Activated CD4-positive, alpha-beta memory T cell treated with anti-CD3 and anti-CD28 coated beads for 36 hours (primary cell): ENCODE data around the gene KCNAB2. TPM values are rescaled to one million over a fixed set of nuclear protein-coding genes. Genes with fewer than 3 reads are reported as not detected.

Source experiments
- CTCF ChIA-PET: fragments of 350-600 bp; sonication (Branson Sonifier 250); formaldehyde crosslinking; loops from one replicate; lab custom pipeline; 2021; ENCODE audit warnings: antibody characterized with exemption, inconsistent platforms; lab: Charles Lee
- POLR2A ChIA-PET: fragments of 350-600 bp; sonication (Branson Sonifier 250); formaldehyde crosslinking; loops from one replicate; lab custom pipeline; 2021; ENCODE audit warnings: antibody characterized with exemption; lab: Charles Lee
- DNase-seq: peaks from one replicate; pipeline ENCODE4 v3.0.0-alpha.2; 2020
- H3K27ac Mint-ChIP-seq: one replicate; pipeline ENCODE4 v1.8.0; 2021; ENCODE audit warnings: mixed read lengths
- H3K27me3 Mint-ChIP-seq: one replicate; pipeline ENCODE4 v1.8.0; 2021; ENCODE audit warnings: mixed read lengths
- H3K36me3 Mint-ChIP-seq: one replicate; pipeline ENCODE4 v1.8.0; 2021; ENCODE audit warnings: mixed read lengths
- H3K4me1 Mint-ChIP-seq: one replicate; pipeline ENCODE4 v1.8.0; 2021; ENCODE audit warnings: low read depth, mixed read lengths
- H3K4me3 Mint-ChIP-seq: one replicate; pipeline ENCODE4 v1.8.0; 2021; ENCODE audit warnings: mild to moderate bottlenecking, mixed read lengths
- H3K9me3 Mint-ChIP-seq: one replicate; pipeline ENCODE4 v1.8.0; 2021; ENCODE audit warnings: mixed read lengths
- intact Hi-C: fragments of 100-400 bp; cut with micrococcal nuclease; formaldehyde crosslinking; loops from one replicate; pipeline ENCODE4 v1.15.1; 2023
- total RNA-seq, 2 experiments: library from RNA; stranded (reverse); gene quantifications; one replicate each; pipeline ENCODE4 v1.2.3, GENCODE V29; 2021

KCNAB2 gene
- total RNA-seq, 2 experiments from 2014 or later, result 196 to 202 TPM

DNA sequence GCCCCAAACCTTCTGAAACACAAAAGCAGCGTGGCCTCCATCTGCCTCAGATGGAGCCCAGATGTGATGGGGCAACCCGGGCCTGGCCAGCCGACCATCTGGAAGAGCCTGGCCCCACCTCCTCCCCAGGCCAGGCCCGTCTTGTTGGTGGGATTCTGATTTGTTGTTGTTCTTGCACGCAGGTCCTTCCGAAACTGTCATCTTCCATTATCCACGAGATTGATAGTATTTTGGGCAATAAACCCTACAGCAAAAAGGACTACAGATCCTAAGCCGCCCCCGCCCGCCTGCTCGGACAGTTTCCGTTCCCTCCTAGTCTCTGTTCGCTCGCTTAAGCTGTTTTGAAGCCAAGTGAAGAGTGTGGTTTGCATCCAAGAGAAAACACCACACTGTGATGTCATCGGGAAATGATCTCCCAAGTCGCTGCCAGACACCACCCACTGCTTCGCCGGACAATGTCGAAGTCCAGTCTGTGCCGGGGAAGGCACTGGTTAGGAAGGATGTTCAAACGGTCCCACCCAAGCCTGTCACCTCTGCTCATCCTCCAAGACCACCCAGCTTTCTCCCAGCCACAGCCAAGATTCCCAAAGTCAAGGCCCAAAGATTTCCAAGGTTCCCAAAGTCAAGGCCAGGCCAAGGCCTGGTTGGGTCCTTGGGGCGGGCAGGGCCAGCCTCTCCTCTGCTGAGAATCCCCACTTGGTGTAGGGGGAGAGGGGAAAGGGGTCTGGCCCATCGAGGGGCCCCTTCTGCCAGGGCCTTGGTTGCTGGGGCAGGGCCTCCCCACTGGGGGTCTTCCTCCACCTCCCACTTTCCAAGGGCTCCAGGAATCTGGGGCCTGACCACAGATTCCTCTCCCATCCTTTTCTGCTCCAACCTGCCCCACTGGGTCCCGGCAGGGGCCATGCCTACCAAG, 52.9 kb downstream of the KCNAB2 start:
- intact Hi-C loops, result no loop called here
- POLR2A ChIA-PET, result no interaction called here
- CTCF ChIA-PET, result no interaction called here
- H3K27ac Mint-ChIP-seq, result no peak overlapping the region
- no peak for DNase-seq
- H3K4me3 Mint-ChIP-seq, result no peak overlapping the region
- H3K27me3 Mint-ChIP-seq, result no peaks in the 10 kb centered on the region
- H3K36me3 Mint-ChIP-seq, result peaks cover 17% of the 10 kb centered on the region
- no peaks in the 10 kb centered on the region for H3K9me3 Mint-ChIP-seq
- no peaks in the 10 kb centered on the region for H3K4me1 Mint-ChIP-seq

DNA sequence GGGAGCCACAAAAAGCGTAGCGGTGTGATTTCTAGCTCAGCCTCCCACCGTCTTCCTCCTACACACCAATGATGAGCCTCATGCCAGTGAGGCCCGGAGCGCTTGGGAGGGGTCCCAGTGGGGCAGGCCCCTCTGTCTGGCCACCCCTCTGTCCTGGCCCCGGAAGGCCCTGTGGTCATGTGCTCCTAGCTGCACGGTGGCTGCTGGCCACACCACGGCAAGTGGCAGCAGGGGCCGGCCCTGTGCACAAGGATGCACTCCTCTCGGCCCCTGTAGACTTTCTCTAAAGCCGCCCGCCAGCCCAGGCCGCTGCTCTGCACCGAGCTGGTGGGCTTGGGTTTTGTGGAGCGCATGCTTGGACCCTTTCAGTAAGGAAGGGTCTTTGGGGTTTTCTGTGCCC, 53.6 kb downstream of the KCNAB2 start:
- Mint-ChIP-seq H3K27ac (no peak overlapping the region), H3K27me3 (no peaks in the 10 kb centered on the region), H3K4me3 (no peak overlapping the region), H3K9me3 (no peaks in the 10 kb centered on the region), H3K36me3 (peaks cover 13% of the 10 kb centered on the region), H3K4me1 (no peaks in the 10 kb centered on the region)
- DNase-seq, result no peak
- ChIA-PET CTCF (no interaction called here), POLR2A (no interaction called here)
- intact Hi-C loops, result no loop called here

- Mint-ChIP-seq H3K36me3 (peaks cover 13% of the 10 kb centered on the region), H3K27me3 (no peaks in the 10 kb centered on the region), H3K9me3 (no peaks in the 10 kb centered on the region), H3K4me3 (no peak overlapping the region), H3K27ac (no peak overlapping the region), H3K4me1 (no peaks in the 10 kb centered on the region)
- no peak for DNase-seq
- ChIA-PET CTCF (no interaction called here), POLR2A (no interaction called here)
- intact Hi-C loops, result no loop called here
Observed at GRCh38 chr1:6099787-6100765, 54.4 kb downstream of the KCNAB2 start.

DNA sequence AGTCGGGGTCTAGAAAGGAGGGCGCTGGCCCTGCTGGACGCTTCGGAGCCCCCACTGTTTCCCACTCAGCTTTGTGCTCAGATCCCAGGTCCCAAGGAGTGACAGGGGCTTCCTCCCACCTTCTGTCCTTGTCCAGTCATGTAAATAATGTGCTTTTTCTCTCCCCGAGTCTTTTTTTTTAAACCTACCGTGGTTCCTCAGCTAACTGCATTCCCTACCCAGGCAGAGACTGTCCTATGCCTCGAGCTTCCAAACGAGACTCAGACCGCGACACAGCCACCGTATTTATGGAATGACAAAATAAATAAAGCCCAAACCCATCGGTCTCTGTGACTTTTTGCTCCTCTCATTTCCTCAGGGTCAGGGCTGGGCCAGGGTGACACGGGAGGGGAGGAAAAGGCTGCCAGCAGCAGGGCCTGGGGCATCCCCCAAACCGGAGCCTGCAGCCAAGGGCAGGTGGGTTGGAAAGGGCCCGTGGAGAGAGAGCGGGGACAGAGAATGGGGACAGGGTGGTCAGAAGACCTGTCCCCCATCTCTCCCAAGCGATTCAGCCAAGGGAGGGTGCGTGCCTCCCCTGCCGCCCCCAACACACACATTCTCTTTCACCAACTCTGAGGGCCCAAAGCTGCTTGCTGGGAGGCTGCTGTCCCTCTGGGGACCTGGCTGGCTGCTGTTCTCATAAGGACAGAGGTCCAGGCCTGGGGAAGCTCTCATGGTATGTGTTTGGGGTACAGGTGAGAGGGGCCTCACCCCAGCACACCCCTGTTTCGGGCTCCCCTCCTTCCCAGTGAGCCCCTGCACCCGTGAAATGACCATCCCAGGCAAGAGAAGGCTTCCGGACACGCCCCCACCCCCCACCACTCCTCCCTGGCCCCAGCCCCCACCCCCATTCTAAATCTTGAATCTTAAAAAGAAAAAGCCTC, 55.4 kb downstream of the KCNAB2 start:
- ChIA-PET POLR2A (no interaction called here), CTCF (interaction anchor here (0.6 kb wide), 1 partner anchor 104 kb away, joined by 3 read pairs; no protein-coding TSS in a partner anchor)
- Mint-ChIP-seq H3K4me3 (no peak overlapping the region), H3K27me3 (no peaks in the 10 kb centered on the region), H3K36me3 (peaks cover 13% of the 10 kb centered on the region), H3K9me3 (no peaks in the 10 kb centered on the region), H3K4me1 (no peaks in the 10 kb centered on the region), H3K27ac (no peak overlapping the region)
- intact Hi-C loops, result no loop called here
- DNase-seq, result peak; percentile 26

DNA sequence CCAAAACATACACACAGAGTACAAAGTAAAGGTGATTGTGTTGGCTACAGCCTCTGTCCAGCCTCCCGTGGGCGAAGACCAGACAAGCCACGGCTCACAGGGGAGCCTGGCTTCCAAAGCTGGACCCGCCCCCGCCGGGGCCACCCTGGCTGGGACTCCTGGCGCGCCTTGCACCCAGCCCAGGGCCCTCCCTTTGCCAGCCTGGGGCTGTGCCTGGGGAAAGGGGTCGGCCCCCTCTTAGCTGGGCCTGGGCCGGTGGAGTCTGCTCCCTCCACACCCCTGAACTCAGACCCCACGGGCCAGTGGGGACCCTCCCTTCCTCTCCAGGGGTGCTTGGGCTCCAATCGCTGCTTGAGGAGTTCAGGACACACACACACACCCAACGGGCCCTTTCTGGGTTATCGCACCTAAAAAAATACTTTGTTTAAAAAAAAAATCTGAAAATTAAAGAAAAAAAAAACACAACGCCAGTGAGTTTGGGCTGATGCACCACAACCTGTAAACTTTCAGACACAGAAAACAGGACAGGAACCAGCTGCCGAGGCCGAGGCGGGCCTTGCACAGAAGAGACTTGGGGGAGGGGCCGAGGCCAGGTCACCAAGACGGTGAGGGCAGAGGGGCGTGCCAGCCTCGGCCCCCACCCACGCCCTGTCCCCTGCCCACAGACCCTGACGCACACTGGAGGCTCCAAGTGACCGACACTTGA, 56.3 kb downstream of the KCNAB2 start:
- H3K4me1 Mint-ChIP-seq, result no peaks in the 10 kb centered on the region
- CTCF ChIA-PET, result no interaction called here
- no peaks in the 10 kb centered on the region for H3K9me3 Mint-ChIP-seq
- H3K27ac Mint-ChIP-seq, result no peak overlapping the region
- intact Hi-C loops, result no loop called here
- peaks cover 13% of the 10 kb centered on the region for H3K36me3 Mint-ChIP-seq
- POLR2A ChIA-PET, result no interaction called here
- no peak for DNase-seq
- no peak overlapping the region for H3K4me3 Mint-ChIP-seq
- no peaks in the 10 kb centered on the region for H3K27me3 Mint-ChIP-seq

DNA sequence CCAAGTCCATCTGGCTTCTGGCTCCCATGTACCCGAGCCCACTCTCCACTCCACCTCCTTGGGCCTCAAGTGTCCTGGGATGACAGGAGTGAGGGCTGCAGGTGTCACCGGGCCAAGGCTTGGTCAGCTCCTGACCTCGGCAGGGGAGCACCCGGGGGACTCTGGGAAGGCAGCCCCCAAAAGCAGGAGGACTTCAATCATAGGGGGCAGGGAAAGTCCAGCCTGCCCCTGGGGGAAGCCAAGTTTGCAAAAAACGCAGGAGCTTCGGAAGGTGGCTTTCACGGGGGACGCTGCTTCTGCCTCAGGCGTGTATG, 56.8 kb downstream of the KCNAB2 start:
- ChIA-PET POLR2A (no interaction called here), CTCF (no interaction called here)

DNA sequence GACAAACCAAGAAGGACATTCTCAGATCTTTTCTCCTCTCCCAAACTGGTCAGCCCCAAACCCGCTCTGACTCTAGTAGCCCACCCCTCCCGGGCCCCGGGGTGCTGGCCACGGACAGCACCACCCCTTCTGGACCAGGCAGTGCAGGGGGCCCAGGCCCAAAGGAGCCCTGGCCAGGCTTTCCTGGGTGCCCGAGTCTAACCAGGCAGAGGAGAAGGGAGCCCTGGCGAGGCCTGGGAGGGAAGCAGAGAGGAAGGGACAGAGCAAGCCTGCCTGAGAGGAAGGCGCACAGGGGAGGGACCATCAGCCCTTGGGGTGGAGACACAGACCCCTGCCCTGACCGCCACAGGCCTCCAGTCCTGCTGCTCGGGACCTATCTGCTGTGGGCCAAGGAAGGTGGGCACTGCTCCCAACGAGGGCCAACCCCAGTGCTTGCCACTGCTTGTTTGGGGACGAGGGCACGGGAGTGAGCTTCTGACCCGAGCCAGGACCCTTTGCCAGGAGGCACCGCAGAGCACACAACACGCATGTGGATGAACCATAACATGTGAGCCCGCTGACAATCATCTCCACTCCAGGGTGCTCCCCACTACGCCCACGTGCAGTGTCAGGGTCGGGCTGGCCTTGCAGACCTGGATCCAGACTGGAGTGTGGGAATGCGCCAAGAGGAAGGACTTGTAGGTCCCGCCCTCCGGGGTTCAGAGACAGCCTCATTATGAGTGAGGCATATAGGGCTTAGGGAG, 57.6 kb downstream of the KCNAB2 start:
- CTCF ChIA-PET, result no interaction called here
- DNase-seq, result no peak
- Mint-ChIP-seq H3K4me3 (no peak overlapping the region), H3K36me3 (peaks cover 4% of the 10 kb centered on the region), H3K9me3 (no peaks in the 10 kb centered on the region), H3K27ac (no peak overlapping the region), H3K4me1 (no peaks in the 10 kb centered on the region), H3K27me3 (peaks cover 4% of the 10 kb centered on the region)
- intact Hi-C loops, result no loop called here
- POLR2A ChIA-PET, result no interaction called here

More for the DNA sequence above, 56.8 kb downstream of the KCNAB2 start:
- no peaks in the 10 kb centered on the region for H3K4me1 Mint-ChIP-seq
- no peak overlapping the region for H3K27ac Mint-ChIP-seq
- H3K9me3 Mint-ChIP-seq, result no peaks in the 10 kb centered on the region
- H3K36me3 Mint-ChIP-seq, result peaks cover 12% of the 10 kb centered on the region
- intact Hi-C loops, result no loop called here
- no peak overlapping the region for H3K4me3 Mint-ChIP-seq
- H3K27me3 Mint-ChIP-seq, result peaks cover under 1% of the 10 kb centered on the region
- no peak for DNase-seq

- intact Hi-C loops, result no loop called here
- Mint-ChIP-seq H3K4me3 (no peak overlapping the region), H3K27ac (no peak overlapping the region), H3K27me3 (peaks cover 6% of the 10 kb centered on the region), H3K36me3 (no peaks in the 10 kb centered on the region), H3K9me3 (no peaks in the 10 kb centered on the region), H3K4me1 (no peaks in the 10 kb centered on the region)
- CTCF ChIA-PET, result no interaction called here
- POLR2A ChIA-PET, result no interaction called here
- no peak for DNase-seq
Observed at GRCh38 chr1:6103854-6104530, 58.3 kb downstream of the KCNAB2 start.

GRCh38 chr1:6104631-6105030, 58.9 kb downstream of the KCNAB2 start:
- no peaks in the 10 kb centered on the region for H3K36me3 Mint-ChIP-seq
- no peak for DNase-seq
- CTCF ChIA-PET, result no interaction called here

DNA sequence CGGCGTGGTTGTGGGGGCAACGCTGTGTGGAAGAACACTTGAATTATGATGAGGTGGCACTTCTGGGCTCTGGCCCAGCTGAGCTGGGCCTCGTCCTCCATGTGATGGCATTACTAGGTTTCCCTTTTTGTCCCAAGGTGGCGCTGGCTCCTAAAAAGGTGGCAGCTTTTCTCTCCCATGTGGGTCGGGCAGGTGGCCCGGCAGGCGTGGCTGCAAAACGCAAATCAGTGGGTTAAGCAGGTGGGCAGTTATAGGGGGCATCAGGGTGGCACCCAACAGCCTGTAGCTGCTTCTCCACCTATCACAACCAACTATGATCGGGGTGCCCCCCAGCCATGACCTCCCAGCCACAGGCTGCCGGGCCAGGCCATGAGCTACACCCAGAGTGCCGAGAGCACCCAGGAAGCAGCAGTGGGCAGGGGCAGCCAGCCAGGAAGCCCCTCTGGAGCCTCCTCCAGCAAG, 59.6 kb downstream of the KCNAB2 start:
- no peak for DNase-seq
- no peak overlapping the region for H3K27ac Mint-ChIP-seq
- POLR2A ChIA-PET, result no interaction called here
- intact Hi-C loops, result no loop called here
- H3K4me1 Mint-ChIP-seq, result no peaks in the 10 kb centered on the region
- CTCF ChIA-PET, result no interaction called here
- peaks cover 6% of the 10 kb centered on the region for H3K27me3 Mint-ChIP-seq
- H3K36me3 Mint-ChIP-seq, result no peaks in the 10 kb centered on the region
- no peak overlapping the region for H3K4me3 Mint-ChIP-seq
- no peaks in the 10 kb centered on the region for H3K9me3 Mint-ChIP-seq

More at GRCh38 chr1:6104631-6105030, 58.9 kb downstream of the KCNAB2 start:
- intact Hi-C loops, result no loop called here
- Mint-ChIP-seq H3K27ac (no peak overlapping the region), H3K27me3 (peaks cover 6% of the 10 kb centered on the region), H3K9me3 (no peaks in the 10 kb centered on the region), H3K4me1 (no peaks in the 10 kb centered on the region), H3K4me3 (no peak overlapping the region)
- POLR2A ChIA-PET, result no interaction called here
